Epidermal melanocyte (primary cell): ENCODE data around the gene ADGRL3.
"Not testable (repeated sequence)": the region's sequence is repeated elsewhere in the genome, so short reads cannot be mapped to it uniquely, and the experiment has no call there.

Experiments used
- DNase-seq: peaks from one replicate; pipeline ENCODE4 v3.0.0; 2011; ENCODE audit warnings: low spot score; ENCODE audit not compliant: insufficient read length

The ADGRL3 gene

GRCh38 chr4:61628282-61628681, 428.2 kb downstream of the ADGRL3 start:
- no peak for DNase-seq

DNA sequence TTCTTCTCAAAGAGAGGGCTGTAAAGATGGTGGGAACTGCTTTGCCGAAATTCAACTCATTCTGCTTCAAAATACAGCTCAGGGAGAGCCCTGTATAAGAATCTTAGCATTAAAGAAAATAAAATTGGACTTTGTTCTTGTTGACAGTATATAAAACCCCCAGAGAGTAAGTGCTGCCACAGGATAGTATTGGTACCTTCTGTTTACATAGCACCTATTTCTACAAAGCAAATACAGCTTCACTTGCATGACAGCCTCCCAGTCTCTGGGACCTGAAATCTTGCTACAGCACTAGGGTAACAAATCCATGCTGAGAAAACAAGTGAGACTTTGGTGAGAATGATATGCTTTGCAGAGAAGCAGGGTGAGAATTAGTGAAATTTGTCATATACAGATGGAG, 428.6 kb downstream of the ADGRL3 start:
- DNase-seq: no peak

GRCh38 chr4:61630548-61630947, 430.4 kb downstream of the ADGRL3 start:
- DNase-seq: no peak

DNA sequence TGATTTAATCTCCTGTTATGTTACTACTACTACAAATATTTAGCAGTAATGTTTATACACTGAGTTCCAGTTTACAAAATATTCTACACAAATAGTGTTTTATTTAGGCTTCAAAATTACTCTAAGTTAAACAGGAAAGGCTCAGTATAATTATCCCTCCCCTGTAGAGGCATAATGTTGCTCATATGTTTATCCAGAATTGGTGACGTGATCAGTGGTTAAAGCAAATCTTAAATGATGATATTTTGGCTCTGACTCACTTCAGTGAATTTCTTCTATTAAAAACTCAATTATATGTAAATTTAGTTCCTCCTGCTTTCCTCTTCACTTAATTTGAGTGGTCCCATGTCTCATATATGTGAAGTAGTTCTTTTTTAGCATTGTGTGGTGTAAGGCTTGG, 438.5 kb downstream of the ADGRL3 start:
- DNase-seq: no peak

GRCh38 chr4:61646746-61647350, 446.7 kb downstream of the ADGRL3 start:
- not testable (repeated sequence) for DNase-seq

GRCh38 chr4:61648264-61648663, 448.1 kb downstream of the ADGRL3 start:
- no peak for DNase-seq

DNA sequence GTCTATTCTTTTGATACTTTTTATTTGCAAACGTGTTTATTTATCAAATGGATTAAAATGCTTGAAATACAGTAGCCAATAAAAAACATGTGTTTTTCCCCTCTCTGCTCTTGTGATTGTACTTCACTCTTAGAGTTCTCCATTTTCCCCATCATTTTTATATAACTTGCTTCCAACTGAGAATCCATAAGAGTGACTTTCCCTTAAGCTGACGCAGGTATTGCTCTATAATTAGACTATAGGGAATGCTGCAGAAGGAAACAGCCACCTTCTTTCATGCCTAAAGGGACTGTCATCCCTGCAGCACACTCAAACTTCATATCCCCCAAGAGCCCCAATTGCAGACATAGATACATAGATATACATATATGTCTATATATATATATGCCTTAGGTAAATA, 456.9 kb downstream of the ADGRL3 start:
- DNase-seq: no peak

GRCh38 chr4:61661960-61662359, 461.8 kb downstream of the ADGRL3 start:
- DNase-seq: no peak

DNA sequence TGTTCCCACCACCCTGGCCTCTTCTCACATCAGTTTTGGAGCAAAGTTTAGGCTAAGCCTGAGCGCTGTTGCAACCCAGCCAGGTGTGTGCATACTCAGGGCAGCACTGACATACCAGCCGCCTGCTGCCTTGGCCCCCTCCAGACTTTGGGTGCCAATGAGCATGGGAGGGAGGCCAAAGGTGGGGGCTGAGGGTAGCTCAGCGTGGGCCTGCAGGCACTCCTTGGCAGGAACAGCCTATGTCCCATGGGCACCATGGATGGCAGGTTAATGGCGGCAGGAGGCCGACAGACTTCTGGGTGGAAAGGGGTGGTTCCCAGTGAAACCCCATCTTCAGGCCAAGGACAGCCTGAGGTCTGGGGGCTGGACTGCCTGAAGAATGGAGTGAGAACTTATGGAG, 462.2 kb downstream of the ADGRL3 start:
- no peak for DNase-seq

DNA sequence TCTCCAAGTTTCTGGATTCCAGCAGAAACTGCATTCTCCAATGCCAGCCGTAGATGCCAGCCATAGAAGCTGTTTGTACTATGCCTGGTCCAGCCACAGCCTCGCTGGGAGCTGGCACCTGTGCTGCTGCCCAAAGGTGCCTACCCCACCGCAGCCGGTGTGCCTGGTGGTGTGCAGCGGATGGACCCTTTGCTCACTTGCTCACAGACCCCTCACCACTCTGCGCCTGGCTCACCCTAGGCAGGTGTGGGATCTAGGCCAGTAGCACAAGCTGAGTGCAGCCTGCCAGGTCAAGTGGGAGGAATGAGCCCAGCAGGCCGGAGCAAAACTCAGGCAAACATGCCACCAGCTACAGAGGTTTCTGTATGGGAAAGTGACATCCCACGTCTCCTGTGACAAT, 463.2 kb downstream of the ADGRL3 start:
- no peak for DNase-seq

DNA sequence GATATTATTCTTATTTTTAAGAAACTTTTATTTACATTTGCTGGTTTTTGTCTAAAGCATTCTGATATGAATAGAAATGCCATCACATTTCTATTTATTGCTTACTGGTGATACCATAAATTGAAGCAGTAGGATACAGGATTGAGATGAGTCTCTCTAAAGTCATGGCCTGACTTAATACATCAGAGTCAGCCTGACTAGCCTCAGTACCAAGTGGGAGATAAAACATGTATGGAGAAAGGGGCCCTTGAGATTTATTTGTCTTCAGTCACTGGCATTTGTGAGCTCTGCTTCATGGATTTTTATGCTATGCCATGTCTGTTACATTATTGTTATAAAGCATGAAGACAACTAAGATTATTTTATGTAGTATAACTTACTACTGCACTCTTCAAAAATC, 465.5 kb downstream of the ADGRL3 start:
- DNase-seq: no peak

DNA sequence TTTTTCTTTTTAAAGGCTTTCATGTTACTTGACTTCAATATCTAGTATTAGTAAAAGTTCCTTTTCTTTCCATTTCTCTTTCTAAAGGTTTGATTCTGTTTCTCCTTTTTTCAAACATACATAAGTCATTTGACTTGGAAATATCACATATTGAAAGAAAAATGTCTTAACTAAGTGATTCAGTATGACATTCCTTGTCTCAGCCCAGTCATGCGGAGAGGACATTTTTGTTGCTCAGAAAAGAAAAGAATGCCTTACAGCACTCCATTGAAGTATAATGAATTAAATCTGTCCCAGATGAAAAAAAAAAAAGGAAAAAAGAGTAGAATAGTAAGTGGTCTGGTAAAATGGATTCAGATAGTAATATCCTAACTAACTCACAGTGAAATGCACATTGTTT, 466.1 kb downstream of the ADGRL3 start:
- no peak for DNase-seq

- DNase-seq: no peak
These were observed 471.5 kb downstream of the ADGRL3 start for GRCh38 chr4:61671599-61671998.

- DNase-seq: no peak
These were observed 475.3 kb downstream of the ADGRL3 start for GRCh38 chr4:61675464-61675863.

- DNase-seq: no peak
These were observed 478.2 kb downstream of the ADGRL3 start for GRCh38 chr4:61678297-61678696.

GRCh38 chr4:61693520-61693919, 493.4 kb downstream of the ADGRL3 start:
- no peak for DNase-seq

DNA sequence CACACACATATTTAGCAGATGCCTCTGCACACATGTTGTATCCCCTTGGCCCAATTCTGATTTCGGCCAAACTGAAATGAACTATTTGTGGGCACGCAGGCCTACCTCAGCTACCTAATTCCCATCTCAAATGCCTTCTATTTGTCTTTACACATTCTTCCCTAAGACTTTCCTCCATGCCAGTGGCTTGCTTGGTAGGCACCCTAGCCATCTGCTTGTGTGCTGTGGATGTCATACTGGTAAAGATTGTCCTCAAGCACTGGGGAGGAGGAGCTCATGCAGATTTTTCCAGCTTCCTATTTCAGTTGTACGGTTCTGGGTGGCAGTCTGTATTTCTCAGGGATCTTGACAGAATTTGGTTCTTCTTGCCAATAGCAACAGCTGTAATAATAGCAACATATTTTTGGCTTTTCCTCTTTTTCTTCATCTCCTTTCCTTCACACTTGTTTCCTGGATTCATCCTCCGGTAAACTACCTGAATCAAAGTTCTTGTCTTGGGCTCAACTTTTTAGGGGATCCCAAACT, 514.3 kb downstream of the ADGRL3 start:
- DNase-seq: no peak

DNA sequence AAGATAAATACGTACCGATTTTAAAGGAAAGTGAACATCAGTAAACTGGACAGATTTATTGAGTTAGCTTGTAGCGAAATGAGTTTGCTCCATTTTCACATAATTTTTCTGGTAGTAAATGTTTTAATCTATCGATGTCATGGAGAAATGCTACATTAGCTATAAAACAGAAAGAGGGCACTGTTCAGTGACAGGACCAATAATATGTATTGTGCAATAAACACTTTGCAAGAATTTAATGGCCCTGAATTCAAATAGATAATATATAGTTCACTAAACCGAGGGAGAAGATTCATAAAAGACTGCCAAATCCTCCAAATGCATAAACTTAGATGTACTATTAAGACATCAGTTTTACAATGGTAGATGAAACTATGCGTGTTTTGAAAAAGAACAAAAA, 516.3 kb downstream of the ADGRL3 start:
- no peak for DNase-seq

GRCh38 chr4:61723492-61723891, 523.4 kb downstream of the ADGRL3 start:
- DNase-seq: no peak

DNA sequence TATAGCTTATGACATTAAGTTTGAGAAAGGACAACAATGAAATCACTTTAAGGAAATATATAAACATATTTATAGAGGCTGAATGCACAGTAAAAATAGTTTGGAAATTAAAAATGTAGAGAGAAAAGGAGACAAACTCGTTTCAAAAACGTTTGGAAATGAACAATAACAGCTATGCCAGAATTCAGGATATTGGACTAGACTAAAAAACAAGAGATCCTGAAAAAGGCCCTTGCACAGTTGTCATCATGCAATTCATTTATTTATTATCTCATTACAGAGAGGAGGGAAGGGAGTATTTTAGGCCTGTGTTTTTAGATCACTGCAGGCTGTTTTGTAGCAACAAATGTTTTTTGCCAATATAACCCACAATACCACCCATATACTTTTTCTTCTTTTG, 527.2 kb downstream of the ADGRL3 start:
- no peak for DNase-seq

- no peak for DNase-seq
These were observed 534.3 kb downstream of the ADGRL3 start for GRCh38 chr4:61734409-61734808.

DNA sequence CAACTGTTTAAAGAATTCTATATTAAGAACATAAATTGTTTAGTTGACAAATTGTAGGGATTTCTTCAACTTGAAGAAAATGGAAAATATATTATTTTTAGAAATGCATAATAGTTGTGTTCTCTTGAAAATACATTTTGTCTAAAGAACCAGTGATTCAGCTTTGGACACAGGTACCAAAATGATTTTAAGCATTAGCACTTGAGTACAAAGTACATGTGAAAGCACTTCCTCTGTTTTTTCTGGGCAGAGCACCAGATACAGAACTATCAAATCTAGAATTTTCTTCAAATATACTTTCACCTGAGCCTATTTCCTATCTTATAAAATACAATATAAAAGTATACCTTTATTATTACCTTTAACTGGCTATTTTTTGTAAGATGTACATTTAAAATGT, 539.8 kb downstream of the ADGRL3 start:
- DNase-seq: no peak

DNA sequence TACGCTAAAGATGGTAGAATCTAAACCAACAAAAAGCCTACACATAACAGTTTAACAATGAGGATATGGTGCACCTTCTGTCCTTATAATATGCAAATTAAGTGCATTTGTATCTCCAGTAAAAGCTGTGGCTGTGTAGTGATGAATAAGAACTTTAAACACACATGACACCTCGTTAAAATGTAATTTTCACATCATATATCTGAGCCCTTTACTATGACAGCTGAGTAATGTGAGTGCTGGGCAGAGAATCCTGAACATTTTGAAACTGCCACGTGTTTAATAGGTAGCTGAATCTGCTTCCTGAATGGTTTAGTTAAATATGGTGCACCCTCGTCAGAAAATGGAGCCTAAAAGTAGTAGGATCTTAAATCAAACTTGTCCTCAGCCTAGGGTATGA, 540.8 kb downstream of the ADGRL3 start:
- no peak for DNase-seq
